ENCODE results near the gene NMNAT2.

The NMNAT2 gene

GRCh38 chr1:183214021-183214970, 203.9 kb downstream of the NMNAT2 start:
- Histone ChIP-seq H3K4me1 (ENCODE audit: low read depth, poor library complexity, severe bottlenecking) (peaks cover 10% of the 10 kb centered on the region), H3K27me3 (ENCODE audit: insufficient read depth, low read depth) (no peaks in the 10 kb centered on the region), H2AFZ (ENCODE audit: low read depth) (no peak overlapping the region), H3K4me3 (IDR thresholded peaks at IDR 0.05; ENCODE audit: insufficient read depth, low read depth, low read length) (no peak overlapping the region), H3K36me3 (ENCODE audit: insufficient read depth) (no peaks in the 10 kb centered on the region), H3K4me2 (no peak overlapping the region), H4K20me1 (ENCODE audit: insufficient read depth) (no peaks in the 10 kb centered on the region), H3K27ac (no peak overlapping the region), H3K79me2 (ENCODE audit: insufficient read depth, low read depth) (no peaks in the 10 kb centered on the region), H3K9ac (no peak overlapping the region)
- no peak for TF ChIP-seq CTCF (conservative IDR thresholded peaks at IDR 0.05; ENCODE audit: low read depth, low read length)

GRCh38 chr1:183212870-183213269, 205.3 kb downstream of the NMNAT2 start:
- H4K20me1 ChIP-seq (ENCODE audit: insufficient read depth), result no peaks in the 10 kb centered on the region
- H3K9ac ChIP-seq, result no peak overlapping the region
- no peaks in the 10 kb centered on the region for H3K36me3 ChIP-seq (ENCODE audit: insufficient read depth)
- H3K4me1 ChIP-seq (ENCODE audit: low read depth, poor library complexity, severe bottlenecking), result peaks cover 13% of the 10 kb centered on the region
- H3K27me3 ChIP-seq (ENCODE audit: insufficient read depth, low read depth), result no peaks in the 10 kb centered on the region
- no peak overlapping the region for H3K4me2 ChIP-seq
- H3K27ac ChIP-seq, result no peak overlapping the region
- TF ChIP-seq CTCF (conservative IDR thresholded peaks at IDR 0.05; ENCODE audit: low read depth, low read length), result no peak
- no peak overlapping the region for H3K4me3 ChIP-seq (IDR thresholded peaks at IDR 0.05; ENCODE audit: insufficient read depth, low read depth, low read length)
- H3K79me2 ChIP-seq (ENCODE audit: insufficient read depth, low read depth), result no peaks in the 10 kb centered on the region
- no peak overlapping the region for H2AFZ ChIP-seq (ENCODE audit: low read depth)

GRCh38 chr1:183210681-183211080, 207.5 kb downstream of the NMNAT2 start:
- no peak overlapping the region for H3K9ac ChIP-seq
- H3K27me3 ChIP-seq (ENCODE audit: insufficient read depth, low read depth), result no peaks in the 10 kb centered on the region
- H3K36me3 ChIP-seq (ENCODE audit: insufficient read depth), result no peaks in the 10 kb centered on the region
- H3K4me1 ChIP-seq (ENCODE audit: low read depth, poor library complexity, severe bottlenecking), result peaks cover 13% of the 10 kb centered on the region
- no peak for TF ChIP-seq CTCF (conservative IDR thresholded peaks at IDR 0.05; ENCODE audit: low read depth, low read length)
- H3K4me3 ChIP-seq (IDR thresholded peaks at IDR 0.05; ENCODE audit: insufficient read depth, low read depth, low read length), result no peak overlapping the region
- H2AFZ ChIP-seq (ENCODE audit: low read depth), result no peak overlapping the region
- H3K79me2 ChIP-seq (ENCODE audit: insufficient read depth, low read depth), result no peaks in the 10 kb centered on the region
- H4K20me1 ChIP-seq (ENCODE audit: insufficient read depth), result no peaks in the 10 kb centered on the region
- H3K27ac ChIP-seq, result no peak overlapping the region
- no peak overlapping the region for H3K4me2 ChIP-seq

GRCh38 chr1:183209533-183210158, 208.5 kb downstream of the NMNAT2 start:
- Histone ChIP-seq H3K27me3 (ENCODE audit: insufficient read depth, low read depth) (no peaks in the 10 kb centered on the region), H3K9ac (no peak overlapping the region), H3K36me3 (ENCODE audit: insufficient read depth) (no peaks in the 10 kb centered on the region), H3K4me3 (IDR thresholded peaks at IDR 0.05; ENCODE audit: insufficient read depth, low read depth, low read length) (no peak overlapping the region), H2AFZ (ENCODE audit: low read depth) (peak overlapping the region; percentile 20), H3K4me2 (peak overlapping the region; percentile 1; the same call in 1 of the 2 replicates), H3K79me2 (ENCODE audit: insufficient read depth, low read depth) (no peaks in the 10 kb centered on the region), H4K20me1 (ENCODE audit: insufficient read depth) (no peaks in the 10 kb centered on the region), H3K27ac (no peak overlapping the region), H3K4me1 (ENCODE audit: low read depth, poor library complexity, severe bottlenecking) (peaks cover 13% of the 10 kb centered on the region)
- TF ChIP-seq CTCF (conservative IDR thresholded peaks at IDR 0.05; ENCODE audit: low read depth, low read length), result no peak

Data from KMS-11 (cell line).